IPS-NIHi7 (cell line): Measurements from ENCODE around the gene MTG2.

Experiments
- DNase-seq: peaks from one replicate; pipeline ENCODE4 v3.0.0; 2012; ENCODE audit warnings: mixed read lengths; ENCODE audit errors: extremely low spot score

MTG2 gene

DNA sequence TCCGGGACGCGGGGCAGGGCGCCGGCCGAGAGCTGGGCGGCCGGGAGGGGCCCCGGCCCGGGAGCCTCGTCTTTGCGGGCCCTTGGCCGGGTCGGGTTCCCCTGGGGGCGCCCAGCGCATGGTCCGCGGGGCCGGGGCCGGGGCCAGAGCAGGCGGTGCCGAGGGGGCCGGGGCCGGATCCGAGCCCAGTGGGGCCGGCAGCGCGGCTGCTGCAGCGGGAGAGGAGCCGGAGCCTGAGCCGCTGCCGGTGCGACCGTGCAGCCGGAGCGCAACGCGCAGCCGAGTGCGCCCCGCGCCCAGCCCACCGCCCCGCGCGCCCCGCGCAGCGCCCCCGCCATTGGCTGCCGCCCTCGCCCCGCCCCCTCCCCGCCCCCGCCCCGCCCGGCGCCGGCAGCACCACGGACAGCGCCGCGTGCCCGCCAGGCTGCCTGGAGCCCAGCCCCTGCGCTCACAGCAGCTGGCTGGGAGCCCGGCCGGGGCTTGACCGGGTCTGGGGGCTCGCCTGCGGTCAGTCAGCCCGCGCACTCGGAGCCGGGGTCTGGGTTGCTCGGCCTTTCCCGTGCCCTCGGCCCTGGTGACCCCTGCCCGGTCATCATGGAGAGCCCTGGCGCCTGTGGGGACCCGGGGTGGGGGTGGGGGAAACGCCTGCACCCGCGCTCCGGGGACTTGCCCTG lies 37.3 kb downstream of the MTG2 start, which contains the start of gene HRH3:
Gene HRH3 (minus strand): TSS at position 287 of the 674 bp plus-strand sequence. CDS start 308 bp downstream, outside the sequence.
- peak; percentile 93 for DNase-seq

DNA sequence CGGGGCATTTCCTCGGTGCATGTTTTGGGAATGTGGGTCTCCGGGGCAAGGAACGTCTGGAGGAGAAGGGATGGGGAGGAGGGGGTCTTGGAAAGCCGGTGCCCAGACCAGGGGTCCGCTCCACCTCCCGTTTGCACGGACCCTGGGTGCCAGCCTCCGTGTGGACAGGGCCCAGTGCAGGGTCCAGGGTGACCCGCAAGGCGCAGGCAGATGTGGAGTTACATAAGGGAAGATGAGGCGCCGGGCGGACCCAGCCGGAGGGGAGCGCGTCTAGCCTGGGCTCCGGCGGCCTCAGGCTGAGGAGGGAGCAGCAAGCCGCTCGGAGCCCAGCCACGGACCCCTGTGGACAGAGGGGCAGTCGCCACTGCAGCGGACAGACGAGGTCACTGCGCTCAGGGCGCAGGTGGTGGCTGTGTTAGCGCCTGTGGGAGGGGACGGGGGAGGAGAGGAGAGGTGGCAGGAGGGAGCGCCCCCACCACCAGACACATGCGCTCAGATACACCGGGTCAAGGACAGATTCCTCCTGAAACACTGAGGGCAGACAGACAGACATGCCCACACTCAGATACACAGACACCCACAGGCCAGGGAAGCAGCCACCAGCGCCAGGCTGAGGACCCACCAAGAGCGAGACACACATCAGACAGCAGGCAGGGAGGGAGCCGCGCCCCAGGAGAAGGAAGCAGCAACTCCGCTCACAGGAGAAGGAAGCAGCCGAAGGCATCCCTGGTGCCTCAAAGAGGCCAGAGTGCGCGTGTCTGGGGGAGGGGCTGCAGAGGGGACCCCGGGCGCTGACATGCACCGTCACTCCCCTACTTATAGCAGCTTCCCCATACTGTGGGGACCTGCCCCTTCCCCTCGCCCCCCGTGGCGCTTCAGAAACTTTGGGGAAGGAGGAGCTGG lies 38.1 kb downstream of the MTG2 start:
- DNase-seq: no peak

- DNase-seq: no peak
Measured at GRCh38 chr20:62222266-62222850, 39.5 kb downstream of the MTG2 start.

DNA sequence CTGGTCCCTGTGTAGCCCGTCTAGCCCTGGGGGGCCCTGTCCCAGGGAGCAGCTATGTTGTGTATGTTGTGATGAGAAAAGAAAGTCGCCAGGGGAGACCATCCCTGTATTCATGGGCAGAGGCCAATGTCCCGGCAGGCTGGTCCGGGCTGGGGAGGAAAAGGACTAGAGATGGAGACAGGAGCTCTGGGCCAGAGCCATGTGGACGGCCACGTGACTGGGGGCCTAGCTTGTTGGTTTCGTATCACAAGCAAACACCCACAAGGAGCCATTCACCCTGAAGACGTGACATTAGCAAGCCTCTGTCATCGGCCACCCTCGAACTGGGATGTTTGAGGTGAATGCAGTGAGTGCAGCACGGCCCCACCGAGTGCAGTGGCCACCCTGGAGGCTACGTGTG lies 40.1 kb downstream of the MTG2 start:
- DNase-seq: no peak

DNA sequence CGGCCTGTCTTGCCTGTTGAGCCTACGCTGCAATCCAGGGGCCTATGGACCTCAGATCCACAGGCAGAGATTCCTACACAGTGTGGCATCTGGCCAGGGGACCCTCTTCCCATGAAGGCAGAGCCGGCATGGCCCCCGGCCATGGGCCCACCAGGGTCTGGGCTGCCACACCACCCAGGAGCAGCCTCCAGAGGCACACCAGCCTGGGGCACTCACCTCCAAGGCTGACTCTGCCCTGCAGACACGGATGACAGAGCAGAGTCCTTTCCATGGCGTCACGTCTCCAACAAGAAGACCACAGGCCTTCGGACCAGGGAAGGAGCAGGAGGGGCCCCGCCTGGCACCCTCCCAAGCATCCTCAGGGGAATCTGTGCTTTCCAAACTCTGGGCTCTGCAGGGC lies 40.7 kb downstream of the MTG2 start:
- DNase-seq: no peak

DNA sequence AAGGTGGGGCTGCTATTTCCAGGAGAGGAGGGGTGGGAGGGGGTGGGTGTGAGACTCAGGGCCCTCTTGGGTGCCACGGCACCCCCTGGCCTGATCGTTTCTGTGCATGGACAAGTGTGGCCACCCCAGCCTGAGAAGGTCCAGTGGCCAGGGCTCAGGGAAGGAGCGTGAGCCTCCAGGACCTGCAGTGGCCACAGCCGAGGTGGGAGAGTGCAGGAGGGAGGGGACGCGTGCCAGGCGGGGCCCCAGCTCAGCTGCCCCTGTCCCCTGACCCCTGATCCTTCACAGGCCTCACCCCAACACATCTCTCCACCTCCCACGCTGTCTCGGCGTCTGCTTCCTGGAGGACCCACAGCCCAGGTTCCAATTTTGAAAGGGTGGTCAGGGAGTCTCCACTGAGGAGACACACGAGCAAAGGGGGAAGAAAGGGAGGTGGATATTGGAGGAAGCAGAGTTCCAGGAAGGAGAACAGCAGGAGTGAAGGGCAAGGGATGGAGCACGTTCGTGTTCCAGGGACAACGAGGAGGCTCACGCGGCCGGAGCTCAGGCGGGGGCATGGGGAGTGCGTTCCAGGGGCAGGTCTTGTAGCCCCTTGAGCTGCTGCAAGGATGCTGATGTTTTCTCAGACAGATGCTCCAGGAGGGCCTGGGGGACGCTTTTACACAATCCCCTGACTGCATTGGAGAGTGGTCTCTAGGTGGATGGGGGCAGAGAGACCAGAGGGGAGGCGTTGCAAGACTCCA lies 41.5 kb downstream of the MTG2 start:
- DNase-seq: no peak

GRCh38 chr20:62225026-62225425 lies 42.2 kb downstream of the MTG2 start:
- DNase-seq: no peak

GRCh38 chr20:62225820-62226635 lies 43.2 kb downstream of the MTG2 start:
- no peak for DNase-seq

- DNase-seq: no peak
Measured at GRCh38 chr20:62226707-62227590, 44.1 kb downstream of the MTG2 start.

GRCh38 chr20:62227591-62227976 lies 44.8 kb downstream of the MTG2 start:
- no peak for DNase-seq

- peak; percentile 75 for DNase-seq
Measured at GRCh38 chr20:62227977-62228958, 45.4 kb downstream of the MTG2 start.

- DNase-seq: no peak
Measured at GRCh38 chr20:62228982-62229545, 46.2 kb downstream of the MTG2 start.

DNA sequence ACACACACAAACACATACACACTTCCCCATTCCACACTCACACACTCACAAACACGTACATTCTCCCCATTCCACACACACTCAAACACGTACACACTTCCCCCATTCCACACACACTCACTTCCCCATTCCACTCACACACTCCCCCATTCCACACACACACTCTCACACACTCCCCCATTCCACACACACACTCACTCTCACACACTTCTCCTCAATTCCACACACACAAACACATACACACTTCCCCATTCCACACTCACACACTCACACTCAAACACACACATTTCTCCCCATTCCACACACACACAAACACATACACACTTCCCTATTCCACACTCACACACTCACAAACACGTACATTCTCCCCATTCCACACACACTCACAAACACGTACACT lies 46.8 kb downstream of the MTG2 start:
- DNase-seq: no peak

- no peak for DNase-seq
Measured at GRCh38 chr20:62230276-62230675, 47.4 kb downstream of the MTG2 start.

GRCh38 chr20:62230696-62231095 lies 47.9 kb downstream of the MTG2 start:
- DNase-seq: no peak

GRCh38 chr20:62231292-62231691 lies 48.5 kb downstream of the MTG2 start:
- DNase-seq: no peak

DNA sequence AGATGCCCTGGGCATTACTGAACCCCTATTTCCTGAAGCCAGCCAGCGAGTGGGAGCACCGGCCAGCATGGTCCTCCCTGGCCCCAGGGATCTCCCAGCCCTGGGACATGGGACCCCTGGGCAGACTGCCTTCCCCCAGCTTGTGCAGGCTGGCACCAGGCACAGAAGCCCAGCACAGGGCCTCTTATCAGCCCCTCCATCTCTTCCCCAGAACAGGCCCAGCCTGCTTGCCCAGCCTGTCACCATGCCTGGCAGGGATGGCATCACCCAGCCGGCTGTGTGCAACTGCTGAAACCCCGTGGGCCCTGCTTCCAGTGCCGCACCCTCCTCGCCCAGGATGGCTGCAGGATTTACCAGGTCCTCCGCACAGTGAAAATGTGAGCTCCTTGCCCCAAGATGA lies 49.4 kb downstream of the MTG2 start:
- no peak for DNase-seq
